M059J (cell line): ENCODE results near the gene DUSP22. TPM values are rescaled to one million over a fixed set of nuclear protein-coding genes. Genes with fewer than 3 reads are reported as not detected.

Experiments used
- DNase-seq: peaks from one replicate; pipeline ENCODE4 v3.0.0-alpha.2; 2012; ENCODE audit warnings: low read depth
- total RNA-seq: library from RNA; depleted of rRNA; stranded (reverse); fragments of >200 nt; shearing (Covaris generic); gene quantifications from 2 replicates; pipeline ENCODE4 v1.2.3, GENCODE V29; 2014

Gene DUSP22
- total RNA-seq, 1 experiment from 2014 or later: 16.9 TPM

GRCh38 chr6:296151-297122 is 4.2 kb downstream of the DUSP22 start:
- DNase-seq: peak; percentile 39

GRCh38 chr6:297571-298232 is 5.4 kb downstream of the DUSP22 start:
- no peak for DNase-seq

DNA sequence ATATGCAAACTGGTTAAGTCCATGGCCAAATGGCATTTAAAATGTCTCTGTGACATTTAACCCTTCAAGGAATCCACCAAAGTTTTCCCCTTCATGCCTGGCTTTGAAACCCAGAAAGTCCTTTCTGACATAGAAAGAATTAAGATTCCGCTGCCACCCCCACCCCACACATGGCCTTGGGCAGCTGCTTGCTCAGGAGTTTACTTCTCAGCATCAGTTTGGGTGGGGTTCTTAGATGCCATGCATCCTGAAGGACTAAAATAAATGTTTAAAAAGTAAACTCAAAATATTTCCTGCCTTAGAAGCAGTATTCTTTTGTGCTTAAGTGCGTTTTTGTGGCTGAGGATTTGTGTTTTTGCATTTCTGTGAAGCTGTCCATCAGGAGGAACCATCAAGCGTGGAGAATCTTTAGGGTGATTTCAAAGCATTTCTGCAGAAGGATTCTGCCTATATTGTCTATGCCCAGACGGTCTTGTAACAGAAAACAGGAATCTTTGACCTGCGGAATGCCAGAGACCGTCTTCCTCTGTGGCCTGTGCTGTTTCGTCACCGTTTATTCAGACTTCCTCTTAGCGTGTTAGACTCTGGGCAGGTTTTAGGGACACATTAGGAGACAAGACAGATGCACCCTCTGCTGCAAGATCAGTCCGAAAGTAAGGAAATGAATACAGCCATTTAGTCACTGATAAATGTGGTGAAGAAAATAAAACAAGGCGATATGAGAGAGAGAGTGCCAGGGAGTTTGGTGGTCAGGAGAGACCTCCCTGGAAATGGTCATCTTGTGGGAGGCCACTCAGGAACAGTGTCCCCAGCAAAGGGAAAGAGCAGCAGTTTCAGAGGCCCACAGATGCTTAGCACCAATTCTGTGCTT is 6.2 kb downstream of the DUSP22 start:
- no peak for DNase-seq

GRCh38 chr6:299104-299980 is 7.1 kb downstream of the DUSP22 start:
- no peak for DNase-seq

- DNase-seq: no peak
Measured at GRCh38 chr6:300026-300425, 7.7 kb downstream of the DUSP22 start.

DNA sequence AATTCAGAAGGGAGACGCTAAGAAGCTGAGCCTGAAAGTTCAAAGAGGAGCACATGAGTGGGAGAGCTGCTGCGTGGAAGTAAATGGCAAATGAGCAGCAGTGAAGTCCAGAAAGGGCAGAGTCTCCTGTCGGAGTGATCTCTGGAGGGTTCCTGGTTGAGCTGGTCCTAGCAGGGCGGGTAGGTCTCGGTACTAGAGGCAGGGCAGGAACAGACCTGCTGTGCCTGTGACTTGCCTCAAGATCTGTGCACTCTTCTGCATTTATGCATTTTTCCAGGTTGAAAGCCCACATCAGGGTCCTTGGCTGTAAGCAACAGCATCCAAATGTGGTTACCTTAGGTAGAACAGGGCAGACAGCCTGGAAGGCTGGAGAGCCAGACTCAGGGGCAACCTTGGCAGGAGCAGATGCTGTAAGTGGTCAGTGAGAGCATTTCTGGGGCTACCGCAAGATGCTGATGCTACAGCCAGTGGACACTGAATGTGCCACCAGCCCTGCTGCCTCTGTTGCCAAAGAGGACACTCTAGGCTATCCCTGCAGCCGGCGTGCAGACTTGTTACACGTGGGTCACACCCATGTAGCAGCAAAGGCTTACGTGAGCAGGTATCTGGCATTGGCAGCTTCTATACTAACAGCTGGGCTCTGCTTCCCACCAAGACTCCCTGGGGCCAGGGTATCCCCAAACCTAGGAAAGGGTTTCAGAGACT is 8.4 kb downstream of the DUSP22 start:
- DNase-seq: no peak

GRCh38 chr6:301526-301925 is 9.2 kb downstream of the DUSP22 start:
- no peak for DNase-seq

DNA sequence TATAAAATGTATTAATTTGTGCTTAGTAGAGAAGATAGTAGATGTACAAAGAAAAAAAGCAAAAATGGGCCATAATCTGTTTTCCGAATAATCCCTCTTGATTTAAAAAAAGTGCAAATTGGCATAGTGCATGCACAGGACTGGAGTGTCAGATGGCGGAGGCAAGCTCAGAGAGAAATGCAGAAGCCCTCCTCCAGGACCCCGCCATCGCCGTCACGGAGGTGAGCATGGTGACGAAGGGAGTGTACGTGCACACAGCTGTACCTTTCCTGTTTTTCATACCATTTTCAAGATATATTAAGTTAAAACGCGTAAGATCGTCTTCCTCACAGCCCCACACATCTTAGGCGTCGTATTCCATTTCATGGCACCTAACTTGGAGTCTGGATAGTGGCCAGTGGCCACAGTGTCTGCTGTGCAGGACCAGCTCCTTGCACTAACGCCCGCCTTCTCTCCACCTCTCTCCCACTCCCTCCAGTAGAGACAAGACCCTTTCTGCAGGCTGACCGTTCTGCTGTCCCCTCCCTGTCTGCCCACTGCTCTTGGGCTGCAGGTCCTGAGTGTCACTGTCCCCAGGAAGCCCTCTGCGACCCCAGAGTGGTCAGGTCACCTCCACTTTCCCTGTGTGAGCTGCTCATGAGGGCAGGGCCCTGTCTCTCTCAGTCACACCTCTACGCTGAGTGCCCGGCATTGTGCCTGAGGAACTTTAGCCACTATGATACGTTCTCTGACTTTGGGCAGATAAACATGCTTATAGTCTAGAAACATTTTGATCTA is 9.8 kb downstream of the DUSP22 start:
- DNase-seq: no peak

- no peak for DNase-seq
Measured at GRCh38 chr6:302760-303159, 10.5 kb downstream of the DUSP22 start.

DNA sequence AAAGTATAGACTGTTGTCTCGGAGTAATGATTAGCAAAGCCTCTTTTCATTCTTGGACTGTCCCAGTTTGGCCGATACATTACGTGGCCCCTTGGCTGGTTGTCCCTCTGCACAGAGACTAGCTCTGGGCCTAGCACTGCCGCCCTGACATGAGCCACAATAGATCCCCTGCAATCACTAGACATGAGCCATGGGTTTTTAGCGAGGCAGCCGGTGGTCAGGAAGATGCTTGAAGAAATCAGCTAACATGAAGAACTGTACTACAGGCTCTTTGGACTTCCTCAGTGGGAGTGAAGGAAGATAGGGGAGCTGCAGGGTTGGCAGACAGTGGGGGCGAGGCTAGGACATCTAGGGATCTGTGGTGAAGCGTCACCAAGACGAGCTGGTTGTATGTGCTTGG is 11.0 kb downstream of the DUSP22 start:
- no peak for DNase-seq

DNA sequence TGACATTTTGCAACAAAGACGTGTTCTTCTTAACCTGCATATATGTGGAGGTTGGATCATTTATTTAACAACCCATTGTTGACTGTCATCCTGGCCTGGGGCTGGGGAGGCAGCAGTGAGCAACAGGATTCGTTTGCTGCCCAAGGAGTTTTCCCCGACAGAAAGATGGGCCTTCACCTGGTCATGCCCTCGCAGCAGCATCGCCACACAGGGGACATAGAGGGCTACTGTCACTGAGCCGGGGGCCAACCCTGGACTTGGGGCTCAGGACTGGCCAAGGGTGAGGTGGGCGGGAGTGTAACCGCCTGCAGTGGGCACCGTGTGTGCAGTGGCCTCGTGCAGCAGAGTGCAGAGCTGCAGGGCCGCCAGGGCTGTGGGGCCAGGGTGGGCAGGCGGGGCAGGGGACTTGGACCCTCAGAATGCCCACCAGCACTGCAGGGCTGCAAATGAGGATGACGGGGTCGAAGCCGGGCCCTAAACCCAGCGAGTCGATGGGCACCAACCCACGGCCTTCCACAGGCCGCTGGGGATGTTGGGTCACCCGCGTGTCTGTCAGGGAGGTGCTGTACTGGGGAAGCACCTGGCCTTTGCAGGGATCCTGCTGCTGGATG is 11.8 kb downstream of the DUSP22 start:
- no peak for DNase-seq

DNA sequence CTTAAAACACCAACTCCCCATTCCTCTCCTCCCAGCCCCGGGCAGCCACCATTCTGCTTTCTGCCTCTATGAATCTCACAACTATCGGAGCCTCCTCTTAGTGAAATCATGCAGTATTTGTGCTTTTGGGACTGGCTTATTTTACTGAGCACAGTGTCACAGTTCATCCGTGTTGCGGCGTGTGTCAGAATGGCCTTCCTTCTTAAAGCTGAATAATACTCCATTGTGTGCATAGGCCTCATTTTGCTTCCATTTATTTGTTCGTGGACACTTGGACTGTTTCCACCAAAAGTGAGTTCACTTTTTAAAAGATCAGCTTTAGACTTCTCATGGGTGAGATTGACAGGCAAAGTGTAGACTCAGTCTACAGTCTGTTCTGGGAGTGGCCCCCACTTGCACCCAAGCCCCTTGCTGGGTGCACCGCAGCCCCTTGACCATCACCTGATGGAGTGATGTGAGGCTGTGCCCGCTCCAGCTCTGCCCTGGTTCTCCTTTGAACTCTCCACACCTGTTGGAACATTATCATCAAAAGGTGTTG is 12.6 kb downstream of the DUSP22 start:
- no peak for DNase-seq

GRCh38 chr6:305371-306206 is 13.3 kb downstream of the DUSP22 start:
- no peak for DNase-seq

DNA sequence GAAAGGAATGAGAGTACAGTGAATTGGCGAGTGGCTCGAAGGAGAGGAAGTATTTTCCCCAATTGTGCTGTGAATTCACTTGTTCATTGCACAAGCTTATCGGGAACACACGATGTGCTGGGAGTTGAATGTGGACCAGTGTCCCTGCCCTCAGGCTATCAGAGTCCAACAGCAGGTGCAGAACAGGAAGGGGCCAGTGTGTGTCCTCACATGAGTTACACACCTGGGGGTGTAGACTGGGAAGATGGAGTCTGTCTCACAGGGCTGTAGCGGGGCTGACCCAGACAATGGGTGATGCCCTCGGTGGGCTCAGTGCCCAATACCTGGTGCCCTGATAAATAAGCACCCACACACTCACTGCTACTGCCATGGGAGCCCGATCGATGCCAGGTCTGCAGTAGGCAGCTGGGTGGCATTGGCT is 14.4 kb downstream of the DUSP22 start:
- no peak for DNase-seq

GRCh38 chr6:307065-307814 is 15.0 kb downstream of the DUSP22 start:
- DNase-seq: no peak

DNA sequence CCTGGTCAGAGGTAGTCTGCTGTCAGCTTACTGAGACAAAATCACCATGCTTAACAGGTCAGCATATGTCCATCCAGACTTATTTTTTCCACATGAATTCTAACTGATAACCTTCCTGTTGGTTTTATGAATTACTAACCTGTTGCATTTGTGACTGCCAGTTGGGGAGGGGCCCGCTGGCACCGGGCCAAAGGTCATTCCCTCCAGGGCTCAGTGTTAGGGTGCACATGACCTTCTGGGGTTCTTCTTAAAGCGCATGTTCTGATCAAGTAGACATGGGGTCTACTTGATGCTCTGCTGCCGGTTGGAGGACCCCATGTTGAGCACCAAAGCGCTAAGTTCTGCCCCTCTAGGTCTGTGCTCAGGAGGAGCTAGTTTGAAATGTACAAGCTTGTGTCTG is 15.6 kb downstream of the DUSP22 start:
- no peak for DNase-seq

- DNase-seq: no peak
Measured at GRCh38 chr6:308307-308706, 16.0 kb downstream of the DUSP22 start.
